AML-193 (cell line): ENCODE results near the gene TMEM132C.
"Not testable (repeated sequence)": the region's sequence is repeated elsewhere in the genome, so short reads cannot be mapped to it uniquely, and the experiment has no call there.

Experiments used
- DNase-seq, 2 experiments: peaks; one replicate each; lab custom pipeline; 2025; lab: John Stamatoyannopoulos, UW

TMEM132C gene

DNA sequence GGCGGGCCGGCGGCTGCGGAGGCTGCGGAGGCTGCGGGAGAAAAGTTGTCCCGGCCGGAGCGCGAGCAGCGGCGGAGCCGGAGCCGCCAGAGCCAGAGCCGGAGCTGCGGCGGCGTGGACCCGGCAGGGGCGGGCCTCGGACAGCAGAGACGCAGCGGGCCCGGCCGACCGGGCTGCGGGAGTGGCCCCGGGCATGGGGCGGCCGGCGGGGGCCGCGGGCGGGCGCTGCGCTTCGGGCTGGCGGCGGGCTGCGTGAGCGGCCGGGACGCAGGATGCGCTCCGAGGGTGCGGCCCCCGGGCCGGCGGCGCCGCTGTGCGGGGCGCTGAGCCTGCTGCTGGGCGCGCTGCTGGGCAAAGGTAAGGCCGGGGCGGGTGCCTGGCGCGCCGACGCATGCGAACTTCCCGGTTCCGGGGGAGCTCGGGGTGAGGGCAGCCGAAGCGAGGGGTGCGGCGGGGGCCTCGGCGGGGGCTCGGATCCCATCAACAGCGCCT is at the start of gene TMEM132C:
TSS of gene TMEM132C (plus strand) at position 40 of the 492 bp plus-strand sequence. CDS start at position 273, 233 bp downstream.
- DNase-seq = no peak

GRCh38 chr12:128224226-128224625 is 42.7 kb upstream of the TMEM132C start:
- DNase-seq = no peak

DNA sequence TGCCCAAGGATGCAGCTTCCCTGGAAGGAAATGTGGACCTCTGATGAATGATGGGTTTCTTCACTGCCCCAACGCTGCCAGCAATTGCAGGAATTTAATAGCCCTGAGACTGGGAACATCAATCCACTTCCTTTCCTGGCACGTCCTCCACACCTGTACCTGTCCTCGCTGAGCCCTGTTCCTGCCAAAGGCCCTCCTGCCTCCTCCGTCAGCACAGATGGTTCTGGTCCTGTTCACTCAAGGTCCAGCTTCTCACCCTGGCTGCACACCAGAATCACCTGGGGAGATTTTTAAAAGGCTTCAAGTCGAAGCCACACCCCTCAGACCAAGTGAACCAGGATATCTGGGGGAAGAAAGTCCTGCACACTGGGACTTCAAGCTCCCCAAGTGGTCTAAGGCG is 38.4 kb upstream of the TMEM132C start:
- no peak for DNase-seq

DNA sequence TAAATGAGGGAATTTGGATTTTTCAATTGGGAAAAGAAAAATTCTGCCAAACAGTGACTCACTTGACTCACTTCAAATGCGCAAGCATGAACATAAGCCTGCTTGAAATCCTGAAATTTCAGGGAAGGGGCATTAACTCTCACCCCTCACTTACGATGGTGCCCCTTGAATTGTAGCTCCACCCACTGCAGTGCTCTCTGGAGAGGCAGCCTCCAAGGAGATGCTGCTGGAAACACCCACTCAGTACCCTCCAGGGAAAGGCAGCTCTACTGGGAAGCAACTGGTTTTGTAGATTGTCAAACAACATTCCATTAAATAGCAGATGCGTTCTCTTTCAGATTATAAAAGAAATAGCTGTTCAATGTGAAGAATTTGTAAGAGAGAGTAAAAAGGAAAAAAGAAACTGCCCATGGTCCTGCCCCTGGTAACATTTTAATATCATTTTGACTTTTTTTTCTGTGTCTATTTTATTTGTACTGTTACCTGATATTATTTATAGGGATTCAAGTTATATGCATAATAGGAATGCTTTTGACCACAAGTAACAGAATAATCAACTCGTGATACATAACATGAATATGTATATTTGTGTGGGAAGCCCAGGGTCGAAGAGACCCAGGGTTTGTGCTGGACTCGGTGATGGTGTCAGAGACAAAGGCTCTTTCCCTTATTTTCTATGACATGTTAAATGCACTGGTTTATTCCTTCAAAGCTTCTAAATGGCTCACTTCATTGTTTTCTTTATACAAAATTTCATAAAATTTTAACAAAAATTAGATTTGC is 31.1 kb upstream of the TMEM132C start:
- no peak for DNase-seq

- DNase-seq = no peak
Measured at GRCh38 chr12:128236525-128236924, 30.4 kb upstream of the TMEM132C start.

DNA sequence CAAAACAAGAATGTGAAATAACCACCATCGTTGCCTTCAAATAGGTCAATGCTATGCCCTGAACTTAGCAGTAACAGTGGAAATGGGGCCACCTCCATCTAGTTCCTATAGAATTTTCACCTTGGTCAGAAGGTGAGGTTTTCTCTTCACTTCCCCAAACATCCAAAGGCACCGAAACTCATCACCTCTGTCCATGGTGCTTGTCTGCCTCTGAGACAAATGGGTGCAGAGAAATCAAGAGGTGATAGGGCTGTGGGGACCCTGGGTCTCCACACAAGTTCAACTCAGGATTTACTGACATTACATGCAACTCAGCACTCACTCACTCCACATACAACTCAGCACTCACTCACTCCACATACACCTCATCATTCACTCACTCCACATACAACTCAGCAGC is 26.2 kb upstream of the TMEM132C start:
- no peak for DNase-seq

DNA sequence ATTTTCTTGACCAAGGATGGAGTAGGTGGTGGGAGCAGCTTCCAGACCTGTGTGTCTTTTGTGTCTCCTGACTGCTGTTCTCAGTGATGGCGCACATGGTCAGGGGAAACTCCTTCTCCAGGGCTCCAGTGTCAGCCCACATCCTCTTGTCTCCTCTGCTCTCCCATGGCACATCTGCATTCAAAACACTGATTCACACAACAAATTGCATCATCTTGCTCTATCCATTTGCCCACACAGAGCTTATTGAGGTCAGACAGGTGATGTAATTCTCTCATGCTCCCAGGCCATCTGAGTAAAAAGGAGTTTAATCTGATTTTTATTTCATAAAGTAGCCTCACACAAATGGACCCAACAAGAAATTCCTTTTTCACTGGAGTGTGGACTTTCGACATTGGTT is 21.8 kb upstream of the TMEM132C start:
- DNase-seq = no peak

GRCh38 chr12:128245905-128246304 is 21.1 kb upstream of the TMEM132C start:
- DNase-seq = no peak

- DNase-seq = no peak
Measured at GRCh38 chr12:128250096-128250495, 16.9 kb upstream of the TMEM132C start.

GRCh38 chr12:128253829-128254228 is 13.1 kb upstream of the TMEM132C start:
- DNase-seq = not testable (repeated sequence)

- no peak for DNase-seq
Measured at GRCh38 chr12:128258866-128259555, 8.0 kb upstream of the TMEM132C start.

DNA sequence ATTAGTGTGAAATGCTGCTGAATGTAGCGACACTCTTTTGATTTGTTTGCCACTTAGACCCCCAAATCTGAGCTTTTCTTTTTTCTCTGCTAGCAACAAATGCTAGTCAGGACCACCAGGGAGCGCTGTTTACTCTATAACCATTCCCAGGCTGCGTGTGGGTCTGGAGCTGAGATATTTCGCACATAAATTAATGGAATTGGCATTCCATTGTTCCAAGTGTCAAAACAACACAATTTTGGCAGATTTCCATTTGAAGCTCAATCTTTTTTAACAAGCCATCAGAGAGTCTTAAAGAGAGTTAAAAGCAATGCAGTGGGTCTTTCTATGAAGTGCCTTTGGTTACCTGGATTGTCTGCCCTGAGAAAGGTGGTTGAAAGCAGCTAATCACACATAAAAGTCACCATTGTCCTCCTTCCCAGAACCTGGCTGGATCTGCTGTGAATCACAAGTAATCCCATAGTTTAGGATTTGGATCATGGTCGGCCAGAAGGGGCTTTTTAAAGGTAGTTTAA is 7.4 kb upstream of the TMEM132C start:
- DNase-seq = no peak

GRCh38 chr12:128261757-128262156 is 5.2 kb upstream of the TMEM132C start:
- no peak for DNase-seq

- DNase-seq = no peak
Measured at GRCh38 chr12:128265566-128265965, 1.4 kb upstream of the TMEM132C start.

- no peak for DNase-seq
Measured at GRCh38 chr12:128266086-128266485, 884 bp upstream of the TMEM132C start.

- no peak for DNase-seq
Measured at GRCh38 chr12:128266541-128267130, 334 bp upstream of the TMEM132C start.

- no peak for DNase-seq
Measured at GRCh38 chr12:128267651-128268378, 845 bp downstream of the TMEM132C start.

DNA sequence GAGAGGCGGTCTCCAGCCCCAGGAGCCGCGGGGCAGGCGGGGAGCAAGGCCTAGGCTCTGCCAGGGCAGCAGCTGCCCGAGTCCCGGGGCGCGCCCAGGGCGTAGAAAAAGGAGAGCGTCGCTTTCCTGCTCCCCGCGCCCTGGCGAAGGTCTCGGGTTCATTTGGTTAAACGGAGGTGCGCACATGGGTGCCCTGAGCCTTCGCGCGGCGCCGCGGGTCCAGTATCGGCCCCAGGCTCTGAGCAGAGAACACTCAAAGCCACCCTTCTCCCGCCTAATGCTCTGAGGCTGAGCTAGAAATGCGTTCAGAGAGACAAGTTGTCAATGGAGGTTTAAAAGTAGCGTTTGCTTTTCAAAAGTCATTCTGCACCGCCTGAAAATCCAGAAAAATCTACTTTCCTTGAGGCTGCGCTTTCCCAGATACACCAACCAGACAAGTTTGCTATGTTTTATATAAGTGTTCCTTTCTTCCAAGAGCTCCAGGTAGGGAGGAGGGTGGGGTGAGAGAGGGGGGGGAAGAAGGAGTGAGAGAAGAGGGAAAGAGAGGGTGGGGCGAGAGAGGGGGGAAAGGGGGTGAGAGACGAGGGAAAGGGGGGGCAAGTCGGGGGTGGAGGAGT is 1.5 kb downstream of the TMEM132C start:
- DNase-seq = no peak

DNA sequence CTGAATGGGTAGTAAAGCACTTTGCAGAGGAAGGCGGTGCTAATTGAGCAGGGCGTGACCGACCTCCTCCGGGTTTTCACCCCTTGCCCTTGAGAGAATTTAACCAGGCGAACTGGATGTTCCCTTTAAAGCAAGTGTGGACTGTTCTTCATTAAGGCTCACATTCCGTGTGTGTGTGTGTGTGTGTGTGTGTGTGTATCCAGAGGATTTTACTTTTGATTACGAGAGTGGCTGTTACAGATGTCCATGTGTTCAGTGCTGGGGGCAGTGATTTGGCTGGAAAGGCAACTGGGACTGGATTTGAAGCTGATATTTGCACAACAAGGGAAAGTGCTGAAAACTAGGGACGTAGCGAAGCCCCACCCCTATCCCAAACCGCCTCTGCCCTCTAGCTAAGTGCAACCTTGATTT is 2.2 kb downstream of the TMEM132C start:
- DNase-seq = no peak

- no peak for DNase-seq
Measured at GRCh38 chr12:128276471-128276870, 9.5 kb downstream of the TMEM132C start.

GRCh38 chr12:128286970-128287369 is 20.0 kb downstream of the TMEM132C start:
- DNase-seq = no peak

DNA sequence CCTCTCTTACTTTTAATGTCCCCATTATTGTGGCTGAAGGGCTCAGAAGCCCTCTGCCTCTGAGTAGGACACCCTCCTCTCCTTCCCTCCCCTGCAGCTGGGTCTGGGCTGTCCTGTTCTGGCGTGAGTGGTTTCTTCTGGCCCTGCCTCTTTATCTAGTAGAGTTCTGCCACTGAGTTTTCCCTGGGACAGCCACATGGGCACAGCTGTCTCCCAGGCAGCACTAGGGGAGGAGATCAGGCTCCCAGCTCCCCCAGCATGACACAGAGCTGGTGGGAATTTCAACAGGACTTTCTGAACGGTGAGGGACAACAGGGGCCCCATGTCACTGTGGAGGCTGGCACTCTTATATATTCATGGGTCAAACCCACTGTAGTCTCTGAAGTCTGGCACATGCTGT is 21.4 kb downstream of the TMEM132C start:
- no peak for DNase-seq
